K562 (cell line): ENCODE results near the gene CEP19. TPM values are rescaled to one million over a fixed set of nuclear protein-coding genes. Genes with fewer than 3 reads are reported as not detected.

ENCODE experiments used
- ARID4B ChIP-seq: sonication (generic); formaldehyde crosslinking; IDR thresholded peaks from 2 replicates; pipeline ENCODE4 v1.8.0; 2022; ENCODE audit warnings: mild to moderate bottlenecking, missing genetic modification reagents
- ATF7 ChIP-seq: fragments of 450-650 bp; IDR thresholded peaks from 2 replicates; pipeline ENCODE4 v1.7.1; 2014; ENCODE audit warnings: mild to moderate bottlenecking, moderate library complexity
- CCNT2 ChIP-seq: IDR thresholded peaks from 2 replicates; pipeline ENCODE4 v1.6.1; 2011; ENCODE audit warnings: borderline replicate concordance, low read depth, mild to moderate bottlenecking, moderate library complexity, mixed read lengths, low read length; ENCODE audit not compliant: insufficient read length; ENCODE audit errors: extremely low read depth
- CEBPZ ChIP-seq: fragments of 150-350 bp; IDR thresholded peaks from 2 replicates; pipeline ENCODE4 v1.6.1; 2014; ENCODE audit warnings: low read depth, mild to moderate bottlenecking, low read length, borderline replicate concordance
- CGGBP1 ChIP-seq: fragments of 250-450 bp; sonication (Bioruptor Pico); IDR thresholded peaks from 2 replicates; pipeline ENCODE4 v1.9.0; 2021; ENCODE audit warnings: mild to moderate bottlenecking
- CTCFL ChIP-seq: IDR thresholded peaks from 2 replicates; pipeline ENCODE4 v1.6.1; 2011; ENCODE audit warnings: borderline replicate concordance, low read depth, mild to moderate bottlenecking, moderate library complexity, low read length; ENCODE audit not compliant: insufficient read depth, poor library complexity, severe bottlenecking
- FOXJ2 ChIP-seq: fragments of 200-800 bp; sonication (Bioruptor generic); IDR thresholded peaks from 2 replicates; pipeline ENCODE4 v1.6.1; 2016; ENCODE audit warnings: missing genetic modification characterization, missing compliant biosample characterization
- HMGN3 ChIP-seq: IDR thresholded peaks from 2 replicates; pipeline ENCODE4 v1.6.1; 2011; ENCODE audit warnings: borderline replicate concordance, low read depth, mild to moderate bottlenecking, mixed read lengths, low read length; ENCODE audit not compliant: insufficient read length; ENCODE audit errors: extremely low read depth
- RBM25 ChIP-seq: fragments of 200-400 bp; formaldehyde crosslinking; IDR thresholded peaks from 2 replicates; pipeline ENCODE4 v1.6.1; 2018; ENCODE audit warnings: low read length, low read depth, moderate library complexity; ENCODE audit not compliant: severe bottlenecking
- SOX6 ChIP-seq: fragments of 450-650 bp; IDR thresholded peaks from 2 replicates; pipeline ENCODE4 v1.6.1; 2014; ENCODE audit warnings: mild to moderate bottlenecking
- TEAD1 ChIP-seq, 2 experiments: fragments of 450-650 bp in 1 of 2; sonication (generic) in 1 of 2; formaldehyde crosslinking; IDR thresholded peaks; 2 replicates each; pipeline versions ENCODE4 v1.4.0 to v1.8.0; 2020 to 2022; ENCODE audit warnings: mild to moderate bottlenecking in 2 of 2, missing genetic modification reagents in 1 of 2
- TFE3 ChIP-seq: fragments of 450-650 bp; formaldehyde crosslinking; IDR thresholded peaks from 2 replicates; pipeline ENCODE4 v1.4.0; 2020; ENCODE audit warnings: mild to moderate bottlenecking, mixed read lengths
- WHSC1 ChIP-seq: IDR thresholded peaks from one replicate; pipeline ENCODE4 v1.6.1; 2012; ENCODE audit warnings: low read length, control low read depth, inconsistent platforms
- ZNF551 ChIP-seq: fragments of 250-450 bp; sonication (Bioruptor Pico); IDR thresholded peaks from 2 replicates; pipeline ENCODE4 v1.5.0; 2021; ENCODE audit warnings: mild to moderate bottlenecking, moderate library complexity
- polyA plus RNA-seq, 8 experiments: library from polyadenylated mRNA; depleted of rRNA in 4 of 8; stranded (reverse) in 5 of 8; unstranded in 3 of 8; fragments of >200 nt; fragmentation: Nextera tagmentation in 2 of 8; fragmentation: Illumina TruSeq in 1 of 8; extraction: Ambion mirVana in 2 of 8; extraction: Trizol in 1 of 8; gene quantifications; 2 replicates each; pipeline versions ENCODE4 v1.2.1 to v1.2.3, GENCODE V29; 2011 to 2014; ENCODE audit warnings: inconsistent platforms in 1 of 8, missing spikeins in 1 of 8
- total RNA-seq, 7 experiments: library from RNA; depleted of rRNA in 6 of 7; stranded (reverse); fragments of >200 nt in 6 of 7; fragmentation: Illumina TruSeq in 2 of 7; extraction: Trizol in 2 of 7; gene quantifications; 2 replicates each; pipeline versions ENCODE4 v1.2.1 to v1.2.3, GENCODE V29; 2011 to 2021; ENCODE audit warnings: low replicate concordance in 1 of 7

The CEP19 gene
- total and polyA plus RNA-seq, 9 of the 15 experiments (the other 6 are each of a cell fraction or from before 2014, with no cell fraction given): 2.5 to 4.5 (median 3.7) TPM

GRCh38 chr3:196739671-196740480, 27.8 kb upstream of the CEP19 start, which contains the start of gene PAK2 (continued):
- no peak for TF ChIP-seq TEAD1 (CRISPR knock-in tag; IDR thresholded peaks at IDR 0.05)
- TF ChIP-seq CTCFL: no peak
- TF ChIP-seq ZNF551 (CRISPR knock-in tag): no peak
- TF ChIP-seq RBM25: no peak
- no peak for TF ChIP-seq WHSC1
- TF ChIP-seq ATF7: no peak
- no peak for TF ChIP-seq CEBPZ
- TF ChIP-seq ARID4B (CRISPR knock-in tag): no peak; the same call in 1 of the 2 replicates
- no peak; the same call in 1 of the 2 replicates for TF ChIP-seq CGGBP1 (CRISPR knock-in tag)
- TF ChIP-seq FOXJ2 (tag): no peak
- no peak for TF ChIP-seq TFE3
- TF ChIP-seq CCNT2: peak; percentile 52
- TF ChIP-seq HMGN3: peak; percentile 67
- no peak for TF ChIP-seq SOX6
